ENCODE results near the gene ZDHHC14.

The ZDHHC14 gene

GRCh38 chr6:157632821-157633220 is 251.8 kb downstream of the ZDHHC14 start:
- H3K4me3 ChIP-seq (ENCODE audit: low read depth, low read length): no peak overlapping the region
- H3K9ac ChIP-seq (ENCODE audit: low read depth, low read length): no peak overlapping the region
- H3K36me3 ChIP-seq (ENCODE audit: control insufficient read depth, insufficient read depth, low read length): no peaks in the 10 kb centered on the region
- no peak overlapping the region for H3K27ac ChIP-seq (ENCODE audit: low read depth, low read length)
- H3K27me3 ChIP-seq (ENCODE audit: control insufficient read depth, insufficient read depth, low read length): no peaks in the 10 kb centered on the region
- peaks cover 11% of the 10 kb centered on the region for H3K4me1 ChIP-seq (ENCODE audit: control insufficient read depth, insufficient read depth, low read length)
- H3K9me3 ChIP-seq (ENCODE audit: control insufficient read depth, insufficient read depth, low read length): no peaks in the 10 kb centered on the region

DNA sequence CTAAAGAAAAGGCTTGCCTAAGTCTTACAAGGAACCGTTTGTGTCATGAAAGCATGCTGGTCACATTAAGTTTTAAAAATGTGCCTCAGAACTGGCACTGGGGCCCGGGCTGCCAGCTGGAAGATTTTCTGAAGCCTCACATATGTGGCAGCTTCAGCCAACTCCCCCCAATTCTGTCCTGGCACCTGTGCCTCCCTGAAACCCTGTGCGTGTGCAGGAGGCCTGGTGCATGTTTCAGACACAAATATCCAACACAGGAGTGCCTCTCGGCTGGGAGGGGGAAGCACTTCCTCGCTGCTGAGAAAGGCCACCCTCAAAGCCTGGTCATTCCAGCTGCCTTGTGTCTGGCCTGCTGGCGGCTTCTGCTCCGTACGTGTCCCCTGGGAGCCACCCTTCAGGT is 253.6 kb downstream of the ZDHHC14 start:
- H3K36me3 ChIP-seq (ENCODE audit: control insufficient read depth, insufficient read depth, low read length): no peaks in the 10 kb centered on the region
- H3K27ac ChIP-seq (ENCODE audit: low read depth, low read length): no peak overlapping the region
- no peak overlapping the region for H3K4me3 ChIP-seq (ENCODE audit: low read depth, low read length)
- H3K4me1 ChIP-seq (ENCODE audit: control insufficient read depth, insufficient read depth, low read length): peaks cover 1% of the 10 kb centered on the region; the same call in 1 of the 2 replicates
- H3K9ac ChIP-seq (ENCODE audit: low read depth, low read length): no peak overlapping the region
- H3K9me3 ChIP-seq (ENCODE audit: control insufficient read depth, insufficient read depth, low read length): no peaks in the 10 kb centered on the region
- H3K27me3 ChIP-seq (ENCODE audit: control insufficient read depth, insufficient read depth, low read length): no peaks in the 10 kb centered on the region

- no peaks in the 10 kb centered on the region for H3K4me1 ChIP-seq (ENCODE audit: control insufficient read depth, insufficient read depth, low read length)
- H3K9me3 ChIP-seq (ENCODE audit: control insufficient read depth, insufficient read depth, low read length): no peaks in the 10 kb centered on the region
- H3K27ac ChIP-seq (ENCODE audit: low read depth, low read length): no peak overlapping the region
- H3K27me3 ChIP-seq (ENCODE audit: control insufficient read depth, insufficient read depth, low read length): no peaks in the 10 kb centered on the region
- no peaks in the 10 kb centered on the region for H3K36me3 ChIP-seq (ENCODE audit: control insufficient read depth, insufficient read depth, low read length)
- no peak overlapping the region for H3K4me3 ChIP-seq (ENCODE audit: low read depth, low read length)
- no peak overlapping the region for H3K9ac ChIP-seq (ENCODE audit: low read depth, low read length)
These were observed 254.6 kb downstream of the ZDHHC14 start for GRCh38 chr6:157635388-157636244.

- Histone ChIP-seq H3K36me3 (ENCODE audit: control insufficient read depth, insufficient read depth, low read length) (no peaks in the 10 kb centered on the region), H3K9ac (ENCODE audit: low read depth, low read length) (no peak overlapping the region), H3K27me3 (ENCODE audit: control insufficient read depth, insufficient read depth, low read length) (no peaks in the 10 kb centered on the region), H3K9me3 (ENCODE audit: control insufficient read depth, insufficient read depth, low read length) (no peaks in the 10 kb centered on the region), H3K4me1 (ENCODE audit: control insufficient read depth, insufficient read depth, low read length) (no peaks in the 10 kb centered on the region), H3K27ac (ENCODE audit: low read depth, low read length) (no peak overlapping the region), H3K4me3 (ENCODE audit: low read depth, low read length) (no peak overlapping the region)
These were observed 256.5 kb downstream of the ZDHHC14 start for GRCh38 chr6:157637516-157637915.

GRCh38 chr6:157637941-157638662 is 257.1 kb downstream of the ZDHHC14 start:
- H3K9ac ChIP-seq (ENCODE audit: low read depth, low read length): no peak overlapping the region
- no peaks in the 10 kb centered on the region for H3K4me1 ChIP-seq (ENCODE audit: control insufficient read depth, insufficient read depth, low read length)
- no peaks in the 10 kb centered on the region for H3K27me3 ChIP-seq (ENCODE audit: control insufficient read depth, insufficient read depth, low read length)
- no peak overlapping the region for H3K27ac ChIP-seq (ENCODE audit: low read depth, low read length)
- H3K4me3 ChIP-seq (ENCODE audit: low read depth, low read length): no peak overlapping the region
- H3K36me3 ChIP-seq (ENCODE audit: control insufficient read depth, insufficient read depth, low read length): no peaks in the 10 kb centered on the region
- H3K9me3 ChIP-seq (ENCODE audit: control insufficient read depth, insufficient read depth, low read length): no peaks in the 10 kb centered on the region

DNA sequence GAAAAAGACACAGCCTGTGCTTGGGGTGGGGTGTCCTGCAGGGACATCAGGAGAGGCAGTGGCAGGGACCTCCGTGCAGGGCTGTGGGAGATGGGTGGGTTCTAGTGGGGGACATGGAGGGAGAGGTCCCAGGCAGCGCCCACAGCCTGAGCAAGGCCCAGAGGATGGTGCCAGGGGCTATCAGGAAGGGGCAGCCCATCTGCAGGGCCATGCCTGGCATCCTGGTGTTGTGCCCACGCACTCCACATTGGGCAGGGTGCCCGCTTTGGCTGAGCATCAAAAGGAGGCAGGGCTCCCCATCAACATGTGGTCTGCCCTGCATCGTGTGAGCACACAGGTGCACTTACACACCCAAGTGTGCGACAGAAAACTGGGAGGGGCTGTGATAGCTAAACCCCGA is 257.8 kb downstream of the ZDHHC14 start:
- Histone ChIP-seq H3K9me3 (ENCODE audit: control insufficient read depth, insufficient read depth, low read length) (no peaks in the 10 kb centered on the region), H3K4me3 (ENCODE audit: low read depth, low read length) (no peak overlapping the region), H3K27me3 (ENCODE audit: control insufficient read depth, insufficient read depth, low read length) (no peaks in the 10 kb centered on the region), H3K27ac (ENCODE audit: low read depth, low read length) (no peak overlapping the region), H3K36me3 (ENCODE audit: control insufficient read depth, insufficient read depth, low read length) (no peaks in the 10 kb centered on the region), H3K9ac (ENCODE audit: low read depth, low read length) (no peak overlapping the region), H3K4me1 (ENCODE audit: control insufficient read depth, insufficient read depth, low read length) (no peaks in the 10 kb centered on the region)

DNA sequence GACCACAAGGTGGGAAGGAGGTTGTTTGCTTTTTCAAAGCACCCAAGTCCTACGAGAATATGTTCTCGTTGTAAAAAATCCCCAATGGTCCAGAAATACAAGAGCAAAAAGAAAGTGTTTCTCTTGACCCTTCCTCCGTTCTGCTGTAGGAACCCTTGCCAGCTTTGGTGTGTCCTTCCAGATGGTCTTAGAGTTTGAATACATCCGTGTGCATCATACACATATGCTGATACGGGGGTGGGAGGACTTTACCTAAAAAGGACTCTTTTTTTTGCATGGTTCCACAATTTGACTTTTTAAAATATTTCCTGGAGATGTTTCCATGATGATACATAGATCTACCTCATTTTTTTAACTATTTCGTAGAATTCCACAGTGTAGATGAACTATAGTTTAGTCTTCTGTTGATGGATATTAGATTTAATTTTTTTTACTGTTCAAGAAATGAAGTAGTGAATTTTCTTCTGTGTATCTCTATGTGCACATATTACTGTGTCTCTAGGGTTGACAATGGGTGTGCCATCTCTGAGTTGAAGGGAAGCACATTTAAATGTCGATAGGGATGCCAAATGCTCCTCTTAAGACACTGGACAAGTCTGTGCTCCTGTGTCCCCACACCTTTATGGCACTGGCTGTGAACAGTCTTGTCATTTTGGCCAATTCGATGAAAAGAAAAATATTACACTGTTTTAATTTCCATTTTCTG is 259.9 kb downstream of the ZDHHC14 start:
- Histone ChIP-seq H3K9me3 (ENCODE audit: control insufficient read depth, insufficient read depth, low read length) (no peaks in the 10 kb centered on the region), H3K9ac (ENCODE audit: low read depth, low read length) (no peak overlapping the region), H3K27ac (ENCODE audit: low read depth, low read length) (no peak overlapping the region), H3K4me3 (ENCODE audit: low read depth, low read length) (no peak overlapping the region), H3K4me1 (ENCODE audit: control insufficient read depth, insufficient read depth, low read length) (no peaks in the 10 kb centered on the region), H3K36me3 (ENCODE audit: control insufficient read depth, insufficient read depth, low read length) (no peaks in the 10 kb centered on the region), H3K27me3 (ENCODE audit: control insufficient read depth, insufficient read depth, low read length) (no peaks in the 10 kb centered on the region)

GRCh38 chr6:157641837-157642236 is 260.8 kb downstream of the ZDHHC14 start:
- Histone ChIP-seq H3K9ac (ENCODE audit: low read depth, low read length) (no peak overlapping the region), H3K27me3 (ENCODE audit: control insufficient read depth, insufficient read depth, low read length) (no peaks in the 10 kb centered on the region), H3K4me3 (ENCODE audit: low read depth, low read length) (no peak overlapping the region), H3K36me3 (ENCODE audit: control insufficient read depth, insufficient read depth, low read length) (no peaks in the 10 kb centered on the region), H3K9me3 (ENCODE audit: control insufficient read depth, insufficient read depth, low read length) (no peaks in the 10 kb centered on the region), H3K4me1 (ENCODE audit: control insufficient read depth, insufficient read depth, low read length) (no peaks in the 10 kb centered on the region), H3K27ac (ENCODE audit: low read depth, low read length) (no peak overlapping the region)

DNA sequence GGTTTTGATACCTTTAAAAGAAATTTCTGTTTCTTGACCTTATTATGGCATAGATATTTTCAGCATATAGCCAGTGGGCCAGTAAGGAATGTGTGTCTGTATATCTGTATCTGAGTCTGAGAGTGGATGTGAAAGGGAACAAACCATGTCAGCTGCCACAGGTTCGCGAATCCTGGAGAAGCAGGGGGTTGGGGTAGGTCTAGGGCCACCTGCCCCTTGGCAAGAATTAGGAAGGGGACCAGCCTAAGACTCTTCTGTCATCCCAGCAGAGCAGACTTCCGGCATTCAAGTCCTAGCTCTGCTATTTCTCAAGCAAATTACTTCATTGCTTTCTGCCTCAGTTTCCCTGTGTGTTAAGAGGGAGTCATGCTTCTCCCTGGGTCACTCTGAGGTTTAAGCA is 261.7 kb downstream of the ZDHHC14 start:
- no peak overlapping the region for H3K27ac ChIP-seq (ENCODE audit: low read depth, low read length)
- no peaks in the 10 kb centered on the region for H3K4me1 ChIP-seq (ENCODE audit: control insufficient read depth, insufficient read depth, low read length)
- H3K36me3 ChIP-seq (ENCODE audit: control insufficient read depth, insufficient read depth, low read length): no peaks in the 10 kb centered on the region
- no peak overlapping the region for H3K9ac ChIP-seq (ENCODE audit: low read depth, low read length)
- no peaks in the 10 kb centered on the region for H3K27me3 ChIP-seq (ENCODE audit: control insufficient read depth, insufficient read depth, low read length)
- H3K4me3 ChIP-seq (ENCODE audit: low read depth, low read length): no peak overlapping the region
- H3K9me3 ChIP-seq (ENCODE audit: control insufficient read depth, insufficient read depth, low read length): no peaks in the 10 kb centered on the region

- Histone ChIP-seq H3K9ac (ENCODE audit: low read depth, low read length) (no peak overlapping the region), H3K36me3 (ENCODE audit: control insufficient read depth, insufficient read depth, low read length) (no peaks in the 10 kb centered on the region), H3K4me1 (ENCODE audit: control insufficient read depth, insufficient read depth, low read length) (no peaks in the 10 kb centered on the region), H3K27me3 (ENCODE audit: control insufficient read depth, insufficient read depth, low read length) (no peaks in the 10 kb centered on the region), H3K4me3 (ENCODE audit: low read depth, low read length) (no peak overlapping the region), H3K27ac (ENCODE audit: low read depth, low read length) (no peak overlapping the region), H3K9me3 (ENCODE audit: control insufficient read depth, insufficient read depth, low read length) (no peaks in the 10 kb centered on the region)
These were observed 263.2 kb downstream of the ZDHHC14 start for GRCh38 chr6:157644043-157644810.

Measured in HUES48 (cell line).